Adrenal gland (tissue), 5 donors: Measurements from ENCODE around the gene THSD4.

Source experiments
- CTCF ChIP-seq, 6 experiments: fragments of 450-650 bp in 4 of 6; fragments of 200-600 bp in 2 of 6; sonication (generic) in 1 of 6; IDR thresholded peaks; 1 replicate in 5 of 6; 2 replicates in 1 of 6; pipeline versions ENCODE4 v1.5.1 to v1.8.0; 2016 to 2021; ENCODE audit warnings: antibody characterized with exemption in 6 of 6, mild to moderate bottlenecking in 2 of 6, moderate library complexity in 1 of 6
- POLR2A ChIP-seq, 2 donors: fragments of 450-650 bp; IDR thresholded peaks; one replicate each; pipeline ENCODE4 v1.6.1; 2017; ENCODE audit warnings: antibody characterized with exemption in 2 of 2, mild to moderate bottlenecking in 2 of 2, moderate library complexity in 1 of 2
- donor health status: DM: no; HTN: no; CAD: no.

DNA sequence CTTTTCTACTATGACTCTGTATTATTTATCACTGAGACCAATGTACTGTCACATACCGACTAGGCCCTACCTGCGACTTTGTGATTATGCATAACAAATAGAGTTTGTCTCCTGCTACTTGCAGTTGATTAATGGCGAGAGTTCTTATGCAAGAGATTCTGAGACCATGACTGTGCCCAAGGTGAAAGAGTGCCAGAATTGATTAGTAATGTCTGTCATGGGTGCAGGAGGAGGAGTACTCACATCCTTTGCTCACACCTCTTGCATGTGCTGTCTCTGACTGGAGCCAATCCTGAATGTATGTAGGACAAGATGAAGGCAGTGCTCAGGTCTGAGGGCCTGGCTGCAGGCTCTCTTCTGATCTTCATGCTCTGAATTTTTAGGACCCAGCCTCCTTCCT is 260.7 kb downstream of the THSD4 start:
- TF ChIP-seq POLR2A (IDR thresholded peaks at IDR 0.05) (no peak), CTCF (IDR thresholded peaks at IDR 0.05) (no peak)
